BJ (cell line): ENCODE data around the gene CRMP1. TPM values are rescaled to one million over a fixed set of nuclear protein-coding genes. Genes with fewer than 3 reads are reported as not detected.

Experiments
- CTCF ChIA-PET: fragments of 350-600 bp; formaldehyde crosslinking; extraction: SDS; loops from one replicate; lab custom pipeline; 2021; ENCODE audit warnings: antibody characterized with exemption, inconsistent platforms; lab: Yijun Ruan, JAX
- POLR2A ChIA-PET: fragments of 300-600 bp; sonication (Branson Sonifier 250); formaldehyde crosslinking; extraction: SDS; loops from one replicate; lab custom pipeline; 2021; ENCODE audit warnings: antibody characterized with exemption; lab: Charles Lee
- DNase-seq: peaks from one replicate; pipeline ENCODE4 v3.0.0-alpha.2; 2011; ENCODE audit warnings: low read depth
- H3K27me3 ChIP-seq: 2 replicates; pipeline ENCODE4 v1.6.0; 2011; ENCODE audit warnings: low read length; ENCODE audit not compliant: control insufficient read depth, insufficient read depth
- H3K36me3 ChIP-seq: 2 replicates; pipeline ENCODE4 v1.5.1; 2011; ENCODE audit warnings: low read length; ENCODE audit not compliant: control insufficient read depth, insufficient read depth
- H3K4me3 ChIP-seq: 2 replicates; pipeline ENCODE4 v1.5.1; 2011; ENCODE audit warnings: low read depth, mild to moderate bottlenecking, control low read depth, low read length
- polyA plus RNA-seq: library from polyadenylated mRNA; depleted of rRNA; stranded (reverse); fragments of >200 nt; gene quantifications from 2 replicates; pipeline ENCODE4 v1.2.3, GENCODE V29; 2011
- TF ChIP-seq, protein P1 (sequence below): IDR thresholded peaks from 2 replicates; pipeline ENCODE4 v1.5.1; 2011; ENCODE audit warnings: low read depth, mild to moderate bottlenecking, control low read depth, inconsistent platforms, low read length, moderate library complexity; ENCODE audit not compliant: insufficient read depth

The CRMP1 gene
- polyA plus RNA-seq, 1 experiment, result 0.09 TPM

DNA sequence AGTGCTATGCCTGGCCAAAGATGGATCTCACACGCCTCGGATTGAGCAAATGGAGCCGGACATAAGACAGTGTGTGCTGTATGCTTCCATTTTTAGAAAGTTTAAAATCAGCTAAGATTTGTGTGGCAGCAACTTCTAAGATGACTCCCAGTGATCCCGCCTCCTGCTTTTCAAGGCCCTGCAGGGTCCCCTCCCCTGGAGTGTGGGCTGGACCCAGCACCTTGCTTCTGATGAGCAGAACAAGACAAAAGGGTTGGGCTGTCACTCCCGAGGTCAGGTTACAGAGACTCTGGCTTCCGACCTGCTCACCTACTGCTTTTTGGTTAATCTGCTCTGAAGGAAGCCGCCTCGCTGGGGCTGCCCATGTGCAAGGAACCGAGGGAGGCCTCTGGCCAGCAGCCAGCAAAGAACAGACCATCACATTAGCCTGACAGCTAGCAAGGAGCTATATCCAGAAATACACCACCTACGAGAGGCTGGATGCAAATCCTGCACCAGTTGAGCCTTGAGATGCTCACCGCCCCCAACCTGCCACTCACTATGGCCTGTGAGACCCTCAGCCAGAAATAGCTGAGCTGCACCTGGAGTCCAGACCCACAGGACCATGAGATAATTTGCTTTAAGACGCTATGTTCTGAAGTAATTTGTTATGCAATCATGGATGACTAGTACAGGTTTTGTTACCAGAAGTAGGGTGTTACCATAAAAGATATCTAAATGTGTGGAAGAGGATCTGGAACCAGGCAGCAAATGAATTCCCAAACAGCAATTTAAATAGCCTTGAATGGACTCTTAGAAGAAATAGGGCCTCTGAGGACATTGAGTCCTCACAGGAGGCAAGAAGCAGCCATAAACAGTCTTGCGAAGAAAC lies 47.6 kb downstream of the CRMP1 start:
- peaks cover 5% of the 10 kb centered on the region for H3K27me3 ChIP-seq
- no peak overlapping the region for H3K4me3 ChIP-seq
- no peak for DNase-seq
- CTCF ChIA-PET, result interaction anchor here (1.6 kb wide), 1 partner anchor 24 kb away, joined by 3 read pairs; no protein-coding TSS in a partner anchor
- TF ChIP-seq, protein P1, sequence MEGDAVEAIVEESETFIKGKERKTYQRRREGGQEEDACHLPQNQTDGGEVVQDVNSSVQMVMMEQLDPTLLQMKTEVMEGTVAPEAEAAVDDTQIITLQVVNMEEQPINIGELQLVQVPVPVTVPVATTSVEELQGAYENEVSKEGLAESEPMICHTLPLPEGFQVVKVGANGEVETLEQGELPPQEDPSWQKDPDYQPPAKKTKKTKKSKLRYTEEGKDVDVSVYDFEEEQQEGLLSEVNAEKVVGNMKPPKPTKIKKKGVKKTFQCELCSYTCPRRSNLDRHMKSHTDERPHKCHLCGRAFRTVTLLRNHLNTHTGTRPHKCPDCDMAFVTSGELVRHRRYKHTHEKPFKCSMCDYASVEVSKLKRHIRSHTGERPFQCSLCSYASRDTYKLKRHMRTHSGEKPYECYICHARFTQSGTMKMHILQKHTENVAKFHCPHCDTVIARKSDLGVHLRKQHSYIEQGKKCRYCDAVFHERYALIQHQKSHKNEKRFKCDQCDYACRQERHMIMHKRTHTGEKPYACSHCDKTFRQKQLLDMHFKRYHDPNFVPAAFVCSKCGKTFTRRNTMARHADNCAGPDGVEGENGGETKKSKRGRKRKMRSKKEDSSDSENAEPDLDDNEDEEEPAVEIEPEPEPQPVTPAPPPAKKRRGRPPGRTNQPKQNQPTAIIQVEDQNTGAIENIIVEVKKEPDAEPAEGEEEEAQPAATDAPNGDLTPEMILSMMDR, result no peak
- POLR2A ChIA-PET, result no interaction called here
- no peaks in the 10 kb centered on the region for H3K36me3 ChIP-seq

DNA sequence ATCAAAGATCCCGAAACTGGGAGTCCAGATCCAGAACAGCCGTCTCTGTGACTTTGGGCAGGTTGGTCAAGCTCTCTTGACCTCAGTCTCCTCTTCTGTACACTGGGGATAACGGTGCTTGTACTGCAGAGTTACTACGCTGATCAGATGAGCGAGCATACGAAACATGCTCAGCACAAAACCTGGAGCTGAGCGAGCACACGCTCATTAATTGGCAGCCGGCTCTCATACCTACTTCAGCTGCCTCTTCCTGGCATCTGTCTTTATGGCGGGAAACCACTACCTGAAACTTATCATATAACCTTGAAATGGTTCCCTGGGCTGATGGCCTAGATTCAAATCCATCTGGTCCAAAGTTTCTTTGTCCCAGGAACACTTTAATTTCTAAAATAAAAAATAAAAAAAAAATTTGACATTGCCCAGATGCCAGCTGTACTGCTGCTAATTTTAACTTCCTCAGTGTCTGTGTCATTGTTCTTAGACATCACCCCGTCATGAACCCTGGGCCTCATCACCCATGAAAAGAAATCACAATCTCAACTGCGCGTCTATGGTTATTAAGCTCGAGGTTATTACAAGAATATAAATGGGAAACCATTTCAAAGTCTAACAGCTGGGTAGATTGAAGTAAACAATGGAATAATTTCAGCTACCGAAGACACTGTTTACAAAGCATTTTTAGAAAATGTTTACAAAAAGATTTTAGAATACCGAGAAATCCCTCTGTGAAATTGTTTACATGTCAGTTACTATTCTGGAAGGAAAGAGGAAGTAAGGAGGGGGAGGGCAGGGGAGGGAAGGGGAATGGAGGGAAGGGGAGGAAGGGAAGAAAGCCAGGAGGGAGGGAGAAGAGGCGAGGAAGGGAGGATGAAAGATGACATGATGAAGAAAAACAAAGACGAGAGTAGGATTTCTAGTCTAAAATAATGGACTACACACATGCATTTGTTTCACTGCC lies 49.0 kb downstream of the CRMP1 start:
- TF ChIP-seq, protein P1, result no peak
- POLR2A ChIA-PET, result no interaction called here
- no peaks in the 10 kb centered on the region for H3K36me3 ChIP-seq
- CTCF ChIA-PET, result interaction anchor here (1.6 kb wide), 1 partner anchor 22 kb away, joined by 3 read pairs; no protein-coding TSS in a partner anchor
- H3K4me3 ChIP-seq, result no peak overlapping the region
- H3K27me3 ChIP-seq, result peaks cover 5% of the 10 kb centered on the region
- DNase-seq, result no peak

DNA sequence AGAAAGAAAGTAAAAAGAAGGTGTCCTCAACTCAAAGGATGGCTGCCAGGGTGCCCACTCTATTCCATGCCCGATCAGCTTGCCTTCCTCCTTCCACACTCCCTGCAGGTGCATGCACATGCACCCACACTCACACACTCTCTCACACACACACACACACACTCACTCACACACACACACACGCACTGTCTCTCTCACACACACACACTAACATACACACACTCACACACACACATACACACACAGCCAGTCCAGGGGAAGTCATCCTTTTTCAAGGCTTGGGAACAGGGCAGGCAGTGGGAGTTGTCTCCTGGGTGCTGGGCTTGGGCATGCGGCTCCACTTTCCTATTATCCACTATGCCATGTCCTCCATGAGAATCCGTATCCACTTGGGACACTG lies 50.4 kb downstream of the CRMP1 start:
- TF ChIP-seq, protein P1, result no peak
- CTCF ChIA-PET, result no interaction called here
- POLR2A ChIA-PET, result no interaction called here
- Histone ChIP-seq H3K4me3 (no peak overlapping the region), H3K36me3 (no peaks in the 10 kb centered on the region), H3K27me3 (peaks cover 5% of the 10 kb centered on the region)
- no peak for DNase-seq

DNA sequence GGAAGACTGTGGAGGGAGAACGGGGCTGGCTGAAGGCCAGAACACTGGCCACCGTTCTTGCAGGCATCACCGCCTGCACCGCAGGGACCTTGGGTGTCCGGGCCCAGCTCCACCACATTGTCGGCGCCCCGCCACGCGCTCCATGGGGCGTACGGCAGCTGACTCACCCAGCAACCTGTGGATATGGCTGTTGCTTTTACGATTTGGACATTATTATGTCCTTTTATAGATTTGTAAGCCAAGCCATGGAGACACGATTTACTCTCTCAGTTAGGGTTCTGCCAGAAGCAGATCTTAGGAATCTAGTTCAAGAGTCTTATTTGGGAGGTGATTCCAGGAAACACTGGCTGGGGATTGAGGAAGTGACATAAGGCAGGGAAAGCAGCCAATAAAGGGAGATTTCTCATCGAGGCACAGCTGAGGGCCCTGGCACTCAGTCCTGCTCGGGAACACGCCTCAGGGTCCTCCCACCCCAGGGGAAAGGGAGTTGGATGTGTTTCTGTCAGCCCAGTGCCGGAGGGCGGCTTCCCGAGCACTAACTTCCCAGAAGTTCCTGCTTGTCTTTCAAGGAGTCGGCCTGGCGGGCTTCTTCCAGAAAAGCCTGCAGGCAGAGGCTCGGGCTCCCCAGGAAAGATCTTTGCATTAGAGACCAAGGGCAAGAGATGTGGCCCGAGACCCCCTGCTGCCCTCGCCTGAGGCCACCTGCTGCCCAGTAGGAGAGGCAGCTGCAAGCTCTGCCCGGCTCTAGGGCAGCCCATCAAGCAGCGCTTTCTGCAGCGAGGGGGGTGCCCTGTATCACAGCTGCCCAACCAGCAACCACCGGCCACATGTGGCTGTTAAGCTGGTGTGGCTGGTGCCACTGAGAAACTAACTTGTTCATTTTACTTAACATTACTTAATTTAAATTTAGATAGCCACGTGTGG lies 52.9 kb downstream of the CRMP1 start:
- H3K36me3 ChIP-seq, result no peaks in the 10 kb centered on the region
- TF ChIP-seq, protein P1, result no peak
- no peak overlapping the region for H3K4me3 ChIP-seq
- DNase-seq, result no peak
- peaks cover 5% of the 10 kb centered on the region for H3K27me3 ChIP-seq
- ChIA-PET POLR2A (no interaction called here), CTCF (interaction anchor here (0.6 to 0.9 kb wide), 2 partner anchors 12 to 13 kb away, joined by 3 to 4 read pairs; no protein-coding TSS in a partner anchor)
